AG20443 (cell line): ENCODE measurements around the gene ENSA.
"Not testable (repeated sequence)": the region's sequence is repeated elsewhere in the genome, so short reads cannot be mapped to it uniquely, and the experiment has no call there.

Experiments
- DNase-seq: peaks from one replicate; pipeline ENCODE4 v3.0.0; 2012; ENCODE audit warnings: low spot score, mixed read lengths

ENSA gene

GRCh38 chr1:150629115-150629928 lies at the start of gene ENSA:
ENSA (minus strand) TSS chr1:150629612; CDS start chr1:150629470, 142 bp downstream.
- DNase-seq, result peak; percentile 95

DNA sequence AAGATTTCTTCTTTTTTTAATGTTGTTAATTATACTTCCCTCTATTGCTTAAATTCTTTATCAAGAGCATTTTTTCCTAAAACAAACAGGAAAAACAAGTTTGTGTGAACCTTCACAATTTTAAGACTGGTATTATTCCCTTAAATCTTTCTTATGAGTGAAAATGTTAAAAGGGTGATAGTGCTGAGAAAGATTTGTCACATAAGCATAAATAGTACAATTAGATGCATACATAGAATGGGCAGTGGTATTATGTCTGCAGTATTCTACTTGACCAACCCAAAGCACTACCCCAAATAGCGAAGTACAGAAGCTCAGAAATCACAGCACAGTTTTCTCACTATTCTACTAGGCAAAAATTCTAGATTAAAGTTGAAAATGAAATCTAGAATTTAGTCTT lies 49.6 kb upstream of the ENSA start:
- DNase-seq, result no peak

DNA sequence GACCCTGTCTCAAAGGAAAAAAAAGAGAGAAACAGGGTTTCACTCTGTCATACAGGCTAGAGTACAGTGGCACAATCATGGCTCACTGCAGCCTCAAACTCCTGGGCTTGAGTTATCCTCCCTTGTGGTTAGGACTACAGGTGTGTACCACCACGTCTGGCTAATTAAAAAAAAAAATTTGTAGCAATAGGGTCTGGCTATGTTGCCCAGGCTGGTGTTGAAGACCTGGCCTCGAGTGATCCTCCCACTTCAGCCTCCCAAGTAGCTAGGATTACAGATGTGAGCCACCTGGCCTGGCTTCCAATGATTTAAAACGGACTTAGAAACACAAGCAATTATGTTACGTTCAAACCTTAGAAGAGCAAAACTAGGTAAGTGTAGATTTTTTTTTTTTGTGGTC lies 45.5 kb upstream of the ENSA start:
- no peak for DNase-seq

DNA sequence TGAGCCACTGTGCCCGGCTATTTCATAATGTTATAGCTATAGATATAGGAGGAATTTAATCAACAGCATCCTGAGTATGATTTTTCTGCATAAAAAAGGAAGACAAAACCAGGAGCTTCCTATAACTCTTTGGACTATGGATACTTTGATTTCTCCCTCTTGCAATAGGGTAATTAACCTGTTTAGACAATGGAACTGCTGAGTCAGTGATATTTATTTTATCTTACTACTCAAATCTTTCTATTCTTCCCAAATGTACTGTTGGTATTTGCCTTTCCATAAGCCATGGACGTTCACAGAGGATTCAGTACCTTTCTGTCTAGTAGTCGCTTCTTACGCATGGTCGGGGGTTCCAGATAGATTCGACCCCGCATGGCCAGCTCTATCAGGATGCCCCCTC lies 33.9 kb upstream of the ENSA start:
- DNase-seq, result no peak

- DNase-seq, result no peak
Measured at GRCh38 chr1:150662811-150663210, 33.4 kb upstream of the ENSA start.

DNA sequence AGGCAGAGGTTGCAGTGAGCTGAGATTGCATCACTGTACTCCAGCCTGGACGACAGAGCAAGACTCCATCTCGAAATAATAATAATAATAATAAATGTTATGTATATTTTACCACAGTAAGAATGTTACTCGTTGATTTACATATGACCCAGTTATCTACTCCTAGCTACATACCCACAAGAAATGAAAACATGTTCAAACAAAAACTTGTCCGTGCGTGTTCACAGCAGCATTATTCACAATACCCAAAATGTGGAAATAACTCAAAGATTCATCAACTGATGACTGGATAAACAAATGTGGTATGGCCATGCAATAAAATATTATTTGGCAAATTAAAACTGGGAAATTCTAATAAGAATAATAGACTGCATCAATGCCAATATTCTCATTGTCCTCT lies 31.7 kb upstream of the ENSA start:
- no peak for DNase-seq

DNA sequence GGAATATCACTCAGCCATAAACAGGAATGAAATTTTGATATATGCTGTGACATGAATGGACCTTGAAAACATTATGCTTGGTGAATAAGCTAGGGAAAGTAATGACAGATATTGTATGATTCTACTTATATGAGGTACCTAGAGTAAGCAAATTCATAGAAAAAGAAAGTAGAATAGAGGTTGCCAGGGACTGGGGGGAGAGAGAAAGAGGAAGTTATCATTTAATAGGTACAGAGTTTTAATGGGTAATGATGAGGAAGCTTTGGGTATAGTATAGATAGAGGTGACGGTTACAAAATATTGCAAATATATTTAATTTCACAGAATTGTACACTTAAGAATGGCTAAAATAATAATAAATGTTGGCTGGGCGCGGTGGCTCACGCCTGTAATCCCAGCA lies 31.2 kb upstream of the ENSA start:
- DNase-seq, result no peak

DNA sequence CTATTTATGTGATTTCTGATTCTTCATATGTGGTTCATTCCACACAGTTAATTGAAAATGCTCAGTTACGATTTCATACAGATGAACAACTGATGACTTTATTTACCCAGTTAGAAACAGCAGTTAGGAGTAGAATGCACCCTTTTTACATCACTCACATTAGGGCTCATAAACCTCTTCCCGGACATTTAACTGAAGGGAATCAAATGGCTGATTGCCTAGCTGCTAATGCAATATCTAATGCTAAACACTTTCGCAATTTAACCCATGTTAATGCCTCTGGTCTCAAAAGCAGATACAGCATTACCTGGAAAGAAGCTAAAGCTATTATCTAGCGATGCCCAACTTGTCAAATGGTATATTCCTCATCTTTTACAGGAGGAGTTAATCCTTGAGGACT lies 27.7 kb upstream of the ENSA start:
- not testable (repeated sequence) for DNase-seq

- DNase-seq, result not testable (repeated sequence)
Measured at GRCh38 chr1:150654635-150655034, 25.2 kb upstream of the ENSA start.

- DNase-seq, result no peak
Measured at GRCh38 chr1:150650193-150650592, 20.8 kb upstream of the ENSA start.

DNA sequence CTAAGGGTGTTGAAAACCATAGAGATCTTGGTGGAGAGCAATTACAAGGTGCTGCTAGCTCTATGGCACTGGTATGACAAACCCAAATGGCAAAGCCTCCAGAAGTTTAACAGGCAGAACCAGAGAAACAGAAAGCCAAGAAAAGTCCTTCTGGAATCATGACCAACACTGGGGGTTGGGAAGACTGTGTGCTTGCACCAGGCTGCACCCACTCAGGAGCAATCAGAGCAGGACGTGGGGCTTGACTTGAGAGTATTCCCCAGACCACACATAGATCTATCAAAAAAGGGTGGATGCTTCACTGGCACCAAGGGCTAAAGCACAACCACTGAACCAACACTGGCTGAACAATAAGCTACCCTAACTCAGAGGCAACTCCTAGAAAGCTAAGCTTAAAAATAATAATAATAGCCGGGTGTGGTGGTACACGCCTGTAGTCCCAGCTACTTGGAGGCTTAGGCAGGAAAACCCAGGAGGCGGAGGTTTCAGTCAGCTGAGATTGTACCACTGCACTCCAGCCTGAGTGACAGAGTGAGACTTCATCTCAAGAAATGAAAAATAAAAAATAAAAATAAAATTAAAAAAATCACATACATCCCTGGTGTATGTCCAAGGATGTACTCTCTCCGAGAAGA lies 20.1 kb upstream of the ENSA start:
- DNase-seq, result no peak

- no peak for DNase-seq
Measured at GRCh38 chr1:150642296-150642695, 12.9 kb upstream of the ENSA start.

GRCh38 chr1:150641126-150641815 lies 11.9 kb upstream of the ENSA start:
- DNase-seq, result not testable (repeated sequence)

DNA sequence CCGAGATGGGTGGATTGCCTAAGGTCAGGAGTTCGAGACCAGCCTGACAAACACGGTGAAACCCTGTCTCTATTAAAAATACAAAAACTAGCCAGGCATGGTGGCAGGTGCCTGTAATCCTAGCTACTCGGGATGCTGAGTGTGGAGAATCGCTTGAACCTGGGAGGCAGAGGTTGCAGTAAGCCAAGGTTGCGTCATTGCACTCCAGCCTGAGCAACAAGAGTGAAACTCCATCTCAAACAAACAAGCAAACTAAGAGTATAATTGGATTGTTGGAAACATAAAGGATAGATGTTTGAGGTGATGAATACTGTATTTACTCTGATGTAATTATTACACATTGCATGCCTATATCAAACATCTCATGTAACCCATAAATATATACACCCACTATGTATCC lies 9.0 kb upstream of the ENSA start:
- DNase-seq, result not testable (repeated sequence)

DNA sequence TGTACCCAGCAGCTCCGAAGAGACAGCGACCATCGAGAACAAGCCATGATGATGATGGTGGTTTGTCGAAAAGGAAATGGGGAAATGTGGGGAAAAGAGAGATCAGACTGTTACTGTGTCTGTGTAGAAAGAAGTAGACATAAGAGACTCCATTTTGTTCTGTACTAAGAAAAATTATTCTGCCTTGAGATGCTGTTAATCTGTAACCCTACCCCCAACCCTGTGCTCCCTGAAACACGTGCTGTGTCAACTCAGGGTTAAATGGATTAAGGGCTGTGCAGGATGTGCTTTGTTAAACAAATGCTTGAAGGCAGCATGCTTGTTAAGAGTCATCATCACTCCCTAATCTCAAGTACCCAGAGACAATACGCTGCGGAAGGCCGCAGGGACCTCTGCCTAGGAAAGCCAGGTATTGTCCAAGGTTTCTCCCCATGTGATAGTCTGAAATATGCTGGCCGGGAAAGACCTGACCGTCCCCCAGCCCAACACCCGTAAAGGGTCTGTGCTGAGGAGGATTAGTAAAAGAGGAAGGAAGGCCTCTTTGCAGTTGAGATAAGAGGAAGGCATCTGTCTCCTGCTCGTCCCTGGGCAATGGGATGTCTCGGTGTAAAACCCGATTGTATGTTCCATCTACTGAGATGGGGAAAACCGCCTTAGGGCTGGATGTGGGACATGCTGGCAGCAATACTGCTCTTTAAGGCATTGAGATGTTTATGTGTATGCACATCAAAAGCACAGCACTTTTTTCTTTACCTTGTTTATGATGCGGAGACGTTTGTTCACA lies 5.6 kb upstream of the ENSA start:
- not testable (repeated sequence) for DNase-seq

GRCh38 chr1:150628766-150629114 lies 672 bp downstream of the ENSA start:
- no peak for DNase-seq

- DNase-seq, result no peak
Measured at GRCh38 chr1:150627826-150628410, 1.5 kb downstream of the ENSA start.

DNA sequence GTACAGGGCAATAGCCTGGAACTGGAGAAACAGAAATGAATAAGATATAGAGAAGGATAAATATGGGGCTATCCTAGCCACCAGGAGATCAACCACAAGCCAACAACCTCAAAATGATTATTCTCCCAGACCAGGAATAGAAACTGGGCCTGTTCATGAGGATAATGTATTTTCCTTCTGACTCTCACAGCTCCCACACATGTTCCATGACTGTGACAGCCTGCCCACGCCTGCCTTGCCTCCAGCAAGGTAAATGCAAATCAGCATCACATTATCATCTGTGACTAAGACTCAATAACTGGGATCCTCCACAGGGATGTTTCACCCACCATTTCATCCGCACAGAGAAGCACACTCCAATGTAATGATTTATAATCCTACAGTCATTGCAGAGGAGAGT lies 3.3 kb downstream of the ENSA start:
- DNase-seq, result no peak

- not testable (repeated sequence) for DNase-seq
Measured at GRCh38 chr1:150624546-150624945, 4.9 kb downstream of the ENSA start.

DNA sequence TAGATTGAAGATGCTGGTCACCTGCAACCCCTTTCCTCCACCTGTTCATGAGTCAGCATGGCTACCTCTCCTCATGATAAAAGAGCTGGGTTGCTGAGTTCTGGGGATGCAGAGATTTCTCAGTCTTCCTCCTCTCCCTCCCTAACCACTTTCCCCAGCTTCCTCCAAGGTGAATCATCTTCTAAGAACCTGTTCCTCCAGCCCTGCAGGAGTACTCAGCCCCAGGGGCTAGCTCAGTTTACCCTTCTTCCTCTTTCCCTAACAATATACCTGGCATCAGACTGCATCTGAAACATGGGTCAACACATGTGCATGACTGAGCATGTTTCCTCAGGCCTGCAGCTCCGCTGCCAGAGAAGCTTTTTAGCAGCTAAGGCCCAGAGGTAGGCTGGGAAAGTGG lies 5.3 kb downstream of the ENSA start:
- not testable (repeated sequence) for DNase-seq

GRCh38 chr1:150622303-150622975 lies 7.0 kb downstream of the ENSA start:
- no peak for DNase-seq
